ENCODE measurements around the gene MBD3.
"Not testable (repeated sequence)": the region's sequence is repeated elsewhere in the genome, so short reads cannot be mapped to it uniquely, and the experiment has no call there.

Gene MBD3, protein sequence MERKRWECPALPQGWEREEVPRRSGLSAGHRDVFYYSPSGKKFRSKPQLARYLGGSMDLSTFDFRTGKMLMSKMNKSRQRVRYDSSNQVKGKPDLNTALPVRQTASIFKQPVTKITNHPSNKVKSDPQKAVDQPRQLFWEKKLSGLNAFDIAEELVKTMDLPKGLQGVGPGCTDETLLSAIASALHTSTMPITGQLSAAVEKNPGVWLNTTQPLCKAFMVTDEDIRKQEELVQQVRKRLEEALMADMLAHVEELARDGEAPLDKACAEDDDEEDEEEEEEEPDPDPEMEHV

DNA sequence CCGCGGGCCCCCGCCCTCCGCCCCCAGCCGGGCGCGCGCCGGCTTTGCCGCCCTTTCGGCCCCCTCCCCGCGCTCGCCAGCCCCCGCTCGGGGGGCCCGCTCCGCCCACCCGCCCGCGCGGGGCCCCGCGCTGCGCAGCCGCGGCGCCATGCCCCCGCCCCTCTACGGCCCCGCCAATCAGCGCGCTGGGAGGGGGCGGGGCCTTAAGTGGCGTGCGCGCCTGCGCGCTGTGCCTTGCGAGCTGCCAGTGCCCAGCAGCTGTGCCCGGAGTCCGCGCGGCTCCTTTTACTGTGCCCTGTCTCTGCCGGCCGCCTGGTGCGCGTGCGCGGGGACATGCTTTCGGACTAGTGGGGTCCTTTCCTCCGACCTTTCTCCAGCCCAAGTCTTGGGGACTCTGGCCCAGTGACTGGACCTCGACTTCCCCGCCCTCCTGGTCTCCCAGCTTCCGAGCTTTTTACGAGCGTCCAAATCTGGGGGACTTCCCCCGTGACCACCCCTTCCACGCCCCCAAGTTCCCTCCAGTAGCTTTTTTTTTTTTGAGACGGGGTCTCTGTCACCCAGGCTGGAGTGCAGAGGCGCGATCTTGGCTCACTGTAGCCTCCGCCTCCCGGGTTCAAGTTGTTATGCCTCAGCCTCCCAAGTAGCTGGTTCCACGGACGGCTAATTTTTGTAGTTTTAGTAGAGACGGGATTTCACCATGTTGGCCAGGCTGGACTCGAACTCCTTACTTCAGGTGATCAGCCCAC lies at the start of gene MBD3:
Gene MBD3 (minus strand): TSS at position 111 of the 746 bp plus-strand sequence. CDS start 234 bp downstream, outside the sequence.
- DNase-seq: peak; percentile 91

DNA sequence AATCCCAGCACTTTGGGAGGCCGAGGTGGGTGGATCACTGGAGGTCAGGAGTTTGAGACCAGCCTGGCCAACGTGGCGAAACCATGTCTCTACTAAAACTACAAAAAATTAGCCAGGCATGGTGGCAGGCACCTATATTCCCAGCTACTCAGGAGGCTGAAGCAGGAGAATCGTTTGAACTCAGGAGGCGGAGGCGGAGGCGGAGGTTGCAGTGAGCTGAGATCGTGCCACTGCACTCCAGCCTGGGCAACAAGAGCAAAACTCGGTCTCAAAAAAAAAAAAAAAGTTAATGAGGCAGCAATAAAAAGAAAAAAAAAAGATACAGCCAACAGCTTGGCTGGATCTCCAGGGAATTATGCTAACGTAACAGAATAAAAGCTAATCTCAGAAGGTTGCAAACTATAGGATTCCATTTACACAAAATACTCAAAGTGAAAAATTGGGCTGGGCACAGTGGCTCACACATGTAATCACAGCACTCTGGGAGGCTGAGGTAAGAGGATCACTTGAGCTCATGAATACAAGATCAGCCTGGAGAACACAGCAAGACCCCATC lies 48.3 kb upstream of the MBD3 start:
- DNase-seq: not testable (repeated sequence)

DNA sequence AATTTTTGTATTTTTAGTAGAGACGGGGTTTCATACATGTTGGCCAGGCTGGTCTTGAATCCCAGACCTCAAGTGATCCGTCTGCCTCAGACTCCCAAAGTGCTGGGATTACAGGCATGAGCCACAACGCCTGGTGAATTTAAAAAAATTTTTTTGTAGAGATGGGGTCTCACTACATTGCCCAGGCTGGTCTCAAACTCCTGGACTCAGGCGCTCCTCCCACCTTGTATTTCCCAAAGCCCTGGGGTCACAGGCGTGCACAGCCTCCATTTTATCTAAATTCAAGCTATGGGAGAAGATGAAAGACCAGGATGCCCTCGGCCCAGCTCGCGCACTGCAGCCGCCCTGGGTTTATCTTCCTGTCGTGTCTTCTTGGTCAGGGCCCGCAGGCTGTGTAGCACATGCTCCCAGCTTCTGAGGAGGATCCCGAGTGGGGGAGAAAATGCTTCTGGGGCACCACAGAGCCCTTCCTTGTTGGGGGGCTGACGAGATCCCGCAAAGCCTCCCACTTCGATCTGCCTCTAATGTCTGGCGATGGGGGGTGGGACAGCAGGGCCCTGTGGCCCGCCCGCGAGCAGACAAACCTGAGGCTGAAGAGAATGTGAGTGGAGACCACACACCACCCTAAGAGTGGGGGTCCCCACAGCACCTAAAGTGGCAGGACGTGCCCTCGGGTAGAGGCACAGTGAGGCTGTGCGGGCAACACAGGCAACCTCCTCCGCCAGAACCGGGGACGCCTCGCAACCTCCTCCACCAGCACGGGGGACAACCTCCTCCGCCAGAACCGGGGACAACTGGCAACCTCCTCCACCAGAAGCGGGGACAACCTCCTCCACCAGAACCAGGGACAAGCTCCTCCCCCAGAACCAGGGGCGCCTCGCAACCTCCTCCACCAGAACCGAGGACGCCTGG lies 43.9 kb upstream of the MBD3 start:
- no peak for DNase-seq

DNA sequence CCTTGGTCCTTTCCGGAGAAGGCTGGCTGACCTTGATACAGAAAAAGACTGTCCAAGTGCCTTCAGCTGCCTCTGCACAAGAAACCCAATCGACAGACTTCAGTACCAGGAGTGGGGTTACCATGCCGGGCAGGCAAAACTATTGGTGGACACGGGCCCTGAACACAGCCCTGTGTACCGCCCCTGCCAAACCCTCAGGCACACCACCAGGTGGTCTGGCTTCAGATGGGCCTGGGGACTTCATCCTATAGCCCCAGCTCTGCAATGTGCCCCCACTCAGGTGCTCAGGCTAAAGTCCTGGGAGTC lies 42.2 kb upstream of the MBD3 start:
- DNase-seq: no peak

DNA sequence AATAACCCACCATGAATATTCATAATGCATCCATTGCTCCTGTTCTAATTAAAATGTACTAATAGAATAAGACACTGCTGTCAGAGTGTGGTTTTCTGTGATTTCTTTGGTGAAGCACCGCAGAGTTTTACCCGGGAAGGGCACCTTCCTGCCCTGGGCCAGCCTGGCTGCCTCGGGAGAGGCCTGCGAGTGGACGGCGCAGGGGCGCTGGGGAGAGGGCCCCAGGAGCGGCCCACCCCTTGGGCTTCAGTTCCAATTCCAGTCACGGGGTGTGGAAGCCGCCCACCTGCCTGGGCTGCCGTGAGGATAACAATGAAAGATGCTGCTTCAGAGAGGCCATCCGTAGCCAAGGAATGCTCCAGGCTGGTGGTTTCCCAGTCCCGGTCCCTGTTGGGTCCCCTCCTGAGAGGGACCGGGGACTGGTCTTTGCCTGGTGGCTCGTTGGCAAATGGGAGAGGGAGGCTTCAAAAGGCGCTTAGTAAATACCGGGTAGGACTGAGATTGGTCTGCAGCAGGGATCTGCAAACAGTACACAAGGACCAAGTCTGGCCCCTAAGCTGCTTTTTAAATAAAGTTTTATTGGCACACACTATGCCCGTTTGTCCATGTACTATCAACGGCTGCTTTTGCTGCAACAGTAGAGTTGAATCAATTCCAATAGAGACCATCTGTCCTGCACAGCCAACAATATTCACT lies 41.7 kb upstream of the MBD3 start:
- DNase-seq: no peak

DNA sequence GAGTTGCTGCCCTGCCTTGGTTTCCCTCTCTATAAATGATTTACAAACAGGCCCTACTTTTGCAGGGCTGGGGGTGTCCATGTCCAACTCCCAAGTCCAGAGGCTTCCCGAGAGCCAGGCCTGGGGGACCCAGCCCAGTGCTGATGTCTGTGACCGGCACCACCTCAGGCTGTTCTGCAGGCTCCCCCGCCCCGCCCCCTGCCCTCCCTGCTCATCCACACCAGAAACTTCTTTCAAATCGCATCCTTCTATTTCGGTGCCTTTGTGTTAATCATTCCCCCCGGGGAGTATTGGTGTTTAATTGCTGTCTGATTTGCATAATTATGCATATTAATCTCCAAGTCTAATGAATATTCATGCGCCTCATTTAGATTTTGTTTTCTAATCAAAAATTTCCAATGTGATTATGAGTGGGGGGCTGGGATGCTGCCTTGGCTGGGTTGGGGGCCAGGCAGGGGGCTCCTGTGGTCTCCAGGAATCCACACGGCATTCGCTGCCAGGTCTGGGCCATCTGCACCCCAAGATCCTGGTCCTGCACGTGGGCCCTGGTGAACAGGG lies 40.7 kb upstream of the MBD3 start:
- DNase-seq: no peak

DNA sequence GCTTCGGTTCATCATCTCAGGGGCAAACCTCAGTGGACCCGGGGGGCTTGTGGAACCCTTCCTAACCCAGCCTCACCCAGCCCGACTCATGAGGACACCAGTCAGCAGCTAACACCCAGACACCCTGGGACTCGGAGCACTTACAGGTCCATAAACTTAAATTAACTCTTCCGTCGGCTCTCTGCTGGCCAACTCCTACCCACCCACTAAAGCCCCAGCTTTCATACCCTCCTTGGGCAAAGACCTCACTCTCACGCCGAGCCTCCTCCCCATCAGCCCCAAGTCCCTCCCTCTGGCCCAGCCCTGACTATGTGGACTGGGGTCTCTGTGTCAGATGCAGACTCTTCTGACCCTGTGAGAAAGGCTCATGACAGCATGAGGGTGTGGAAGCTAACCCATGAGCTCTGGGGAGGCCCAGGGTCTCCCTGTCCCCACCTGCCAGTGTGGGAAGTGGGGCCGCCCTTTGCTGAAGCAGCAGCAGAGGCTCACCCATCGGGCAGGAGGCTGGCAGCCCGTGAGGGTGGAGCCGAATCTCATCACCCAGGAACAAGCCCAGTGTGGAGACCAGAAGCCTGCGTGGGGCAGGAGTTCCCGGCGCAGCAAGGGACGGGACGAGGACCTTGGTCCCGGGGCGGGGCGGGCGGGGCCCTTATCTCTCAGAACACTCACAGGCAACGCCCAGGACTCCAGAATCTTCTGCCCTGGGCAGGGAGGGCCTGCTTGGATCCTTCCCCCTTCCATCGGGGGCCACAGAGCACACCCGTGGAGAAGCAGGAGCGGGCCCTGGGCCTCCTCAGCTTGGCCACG lies 40.0 kb upstream of the MBD3 start:
- no peak for DNase-seq

DNA sequence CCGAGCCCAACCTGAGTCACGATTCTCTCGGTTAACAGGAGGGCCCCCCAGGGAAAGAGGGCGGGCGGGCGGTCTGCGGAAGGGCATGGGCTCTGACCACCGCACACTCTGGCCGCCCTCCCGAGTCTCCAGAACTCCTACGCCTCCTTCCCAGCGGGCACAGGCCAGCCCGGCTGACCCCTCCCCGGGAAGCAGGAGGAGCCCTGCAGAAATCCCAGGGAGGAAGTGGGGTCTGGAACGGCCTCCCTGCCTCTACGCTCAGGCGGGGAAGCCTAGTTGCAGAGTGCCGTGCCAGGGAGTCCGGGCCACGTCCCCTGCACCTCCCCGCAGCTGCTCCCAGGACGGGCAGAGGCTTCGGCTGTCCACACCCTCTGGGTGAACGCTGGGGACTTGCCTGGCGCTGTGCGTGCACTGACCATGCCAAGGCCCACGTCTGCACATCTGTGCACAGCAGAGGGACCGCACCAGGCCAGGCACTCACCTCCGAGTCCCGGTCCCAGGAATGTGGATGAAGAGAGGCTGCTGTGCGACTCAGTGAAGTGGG lies 39.0 kb upstream of the MBD3 start:
- no peak for DNase-seq

DNA sequence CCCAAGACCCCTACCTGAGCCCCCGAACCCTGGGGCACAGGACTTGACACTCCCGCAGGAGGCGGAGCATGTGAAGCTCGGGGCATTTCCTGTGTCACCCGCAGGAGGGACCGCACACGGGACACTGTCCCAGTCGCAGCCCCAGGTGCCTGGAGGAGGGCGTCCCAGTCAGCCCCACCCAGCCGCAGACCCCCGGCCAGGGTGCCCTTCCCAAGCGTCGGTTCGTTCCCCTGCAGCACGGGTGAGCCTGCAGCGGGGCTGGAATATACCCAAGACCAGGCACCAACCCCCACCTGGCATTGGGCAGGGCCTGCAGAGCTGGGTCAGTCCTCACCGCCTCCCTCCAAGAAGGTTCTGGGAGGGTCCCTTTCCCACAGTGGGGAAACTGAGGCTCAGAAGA lies 38.1 kb upstream of the MBD3 start:
- DNase-seq: no peak

DNA sequence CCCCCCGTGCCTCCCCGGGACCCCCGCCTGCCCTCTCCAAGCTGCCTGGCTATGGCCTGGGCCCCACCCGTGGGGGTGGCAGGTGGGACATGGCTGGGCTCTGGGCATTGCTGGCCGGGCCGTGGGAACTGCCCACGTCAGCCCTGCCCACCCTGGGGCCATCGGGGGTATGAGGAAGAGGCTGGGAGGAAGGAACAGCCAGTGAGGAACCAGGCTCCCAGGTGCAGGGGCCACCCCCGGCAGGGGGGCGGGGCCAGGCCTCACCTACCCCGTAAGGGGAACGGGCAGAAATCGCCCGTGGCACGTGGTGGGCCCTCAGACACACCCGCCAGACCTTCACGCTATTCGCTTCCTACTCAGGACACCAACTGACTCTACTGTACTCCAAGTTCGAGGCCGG lies 37.3 kb upstream of the MBD3 start:
- DNase-seq: no peak

DNA sequence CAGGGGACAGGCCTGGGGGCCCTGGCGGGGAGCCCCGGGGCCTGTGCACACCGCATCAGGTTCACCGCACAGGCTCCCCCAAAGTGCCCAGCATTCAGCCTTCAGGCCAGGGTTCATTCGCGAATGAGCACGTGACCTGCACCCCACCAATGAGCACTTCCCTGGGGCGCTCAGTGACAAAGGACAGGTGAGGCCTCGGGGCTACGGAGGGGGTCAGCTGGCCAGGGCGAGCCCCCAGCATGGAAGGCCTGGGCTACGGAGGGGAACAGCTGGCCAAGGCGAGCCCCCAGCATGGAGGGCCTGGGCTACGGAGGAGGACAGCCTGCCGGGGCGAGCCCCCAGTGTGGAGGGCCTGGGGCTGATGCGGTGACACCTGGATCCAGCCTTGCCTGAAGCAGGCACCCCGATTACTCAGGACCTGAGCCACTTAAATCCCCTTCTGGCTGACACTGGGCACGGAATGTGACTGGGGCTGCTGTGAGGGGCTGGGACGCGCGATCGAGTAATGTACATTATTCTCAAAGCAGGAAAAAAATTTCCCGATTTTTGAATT lies 36.7 kb upstream of the MBD3 start:
- DNase-seq: no peak

DNA sequence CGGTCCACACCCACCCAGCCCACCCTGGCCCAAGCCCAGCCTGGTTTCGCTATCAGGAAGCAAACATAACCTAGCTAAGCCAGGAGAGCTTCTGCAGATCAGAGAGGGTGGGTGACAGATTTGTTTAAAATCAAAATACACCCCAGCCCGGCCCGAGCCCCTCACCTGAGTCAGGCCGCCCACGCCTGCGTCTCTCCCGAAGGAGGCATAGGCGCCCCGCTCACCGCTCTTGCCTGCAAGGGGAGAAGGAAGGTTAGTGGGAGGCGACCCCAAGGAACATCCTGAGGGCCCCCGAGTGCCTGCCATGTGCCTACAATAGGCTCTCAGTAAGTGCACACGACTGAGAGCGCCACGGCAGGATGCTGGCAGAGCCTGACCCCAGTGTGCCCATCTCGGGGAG lies 34.5 kb upstream of the MBD3 start:
- DNase-seq: no peak

DNA sequence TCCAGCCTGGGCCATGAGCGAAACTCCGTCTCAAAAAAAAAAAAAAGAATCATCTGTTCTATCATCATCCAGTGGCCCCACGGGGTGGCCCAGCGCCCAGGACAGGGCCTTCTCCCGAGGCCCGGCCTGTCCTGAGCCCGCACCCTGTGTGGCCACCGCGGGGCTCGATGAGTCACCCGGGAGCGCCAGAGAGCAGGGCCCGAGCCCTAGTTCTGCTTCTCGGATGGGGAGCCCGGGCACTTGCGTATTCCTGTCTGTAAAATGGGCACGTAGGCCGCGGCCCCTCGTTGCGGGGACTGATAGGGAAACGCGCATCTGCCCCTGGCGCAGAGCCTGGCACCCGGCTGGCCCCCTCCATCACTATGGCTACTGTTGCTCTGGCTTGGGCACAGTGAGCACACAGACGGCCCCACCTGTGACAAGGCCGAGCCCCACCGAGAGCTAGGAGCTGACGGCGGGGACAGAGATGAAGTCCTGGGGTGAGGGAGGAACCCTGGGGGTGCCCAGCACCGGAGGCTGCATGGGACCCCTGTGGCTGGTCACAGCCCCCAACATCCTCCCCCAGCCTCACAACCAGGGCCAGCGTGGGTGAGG lies 33.8 kb upstream of the MBD3 start:
- DNase-seq: no peak

DNA sequence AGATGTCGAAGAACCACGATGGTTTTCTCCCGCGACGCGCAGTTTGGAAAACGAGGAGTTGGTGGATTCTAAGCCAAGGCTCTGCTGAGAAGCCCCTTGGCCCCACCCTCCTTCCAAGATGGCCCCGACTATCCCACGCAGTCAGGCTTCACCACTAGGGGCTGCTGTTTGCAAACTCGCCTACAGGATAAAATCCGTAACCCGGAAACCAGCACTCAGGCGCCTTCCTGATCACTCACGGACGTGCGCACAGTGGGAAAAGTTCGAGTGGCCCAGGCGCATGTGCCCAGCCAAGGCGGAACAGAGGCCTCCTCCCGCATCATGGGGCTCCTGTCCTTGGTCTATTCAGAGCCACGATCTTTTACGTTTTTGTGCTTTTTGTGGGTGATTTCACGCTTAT lies 31.8 kb upstream of the MBD3 start:
- no peak for DNase-seq

DNA sequence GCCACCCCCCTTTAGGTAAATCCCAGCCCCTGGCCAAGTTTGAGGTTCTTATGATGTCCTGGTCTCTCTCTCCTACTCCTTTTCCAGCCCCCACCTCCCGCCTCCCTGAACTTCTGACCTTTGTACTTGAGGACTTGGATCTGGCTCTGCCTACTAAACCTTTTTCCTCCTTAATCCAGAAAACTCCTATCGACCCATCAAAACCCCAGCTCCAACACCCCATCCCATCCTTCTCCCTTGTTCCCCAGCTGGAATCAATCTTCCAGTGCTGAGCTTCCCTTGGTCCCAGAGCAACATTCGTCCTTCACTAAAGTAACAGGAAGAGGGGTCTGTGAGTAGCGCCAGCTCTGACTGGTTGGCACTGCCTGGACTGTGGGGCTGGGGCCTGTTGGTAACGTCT lies 29.9 kb upstream of the MBD3 start:
- no peak for DNase-seq

DNA sequence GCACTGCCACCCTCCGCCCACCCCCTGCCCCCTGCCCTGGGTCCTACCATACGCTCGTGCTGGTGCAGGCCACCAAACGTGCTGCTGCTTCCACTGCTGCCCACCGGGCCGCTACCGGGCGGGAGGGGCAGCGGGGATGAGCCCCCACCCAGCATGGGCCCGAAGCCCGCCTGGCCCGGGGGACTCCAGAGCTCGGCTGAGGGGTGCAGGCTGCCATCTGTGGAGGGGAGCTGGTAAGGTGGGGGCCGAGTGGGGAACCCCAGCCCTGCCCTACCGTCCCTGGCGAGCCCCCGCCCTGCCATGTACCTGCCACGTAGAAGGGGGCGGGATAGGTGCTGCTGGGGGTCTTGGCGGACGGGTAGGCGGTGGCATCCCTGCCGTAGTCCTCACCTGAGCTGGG lies 29.3 kb upstream of the MBD3 start:
- no peak for DNase-seq

DNA sequence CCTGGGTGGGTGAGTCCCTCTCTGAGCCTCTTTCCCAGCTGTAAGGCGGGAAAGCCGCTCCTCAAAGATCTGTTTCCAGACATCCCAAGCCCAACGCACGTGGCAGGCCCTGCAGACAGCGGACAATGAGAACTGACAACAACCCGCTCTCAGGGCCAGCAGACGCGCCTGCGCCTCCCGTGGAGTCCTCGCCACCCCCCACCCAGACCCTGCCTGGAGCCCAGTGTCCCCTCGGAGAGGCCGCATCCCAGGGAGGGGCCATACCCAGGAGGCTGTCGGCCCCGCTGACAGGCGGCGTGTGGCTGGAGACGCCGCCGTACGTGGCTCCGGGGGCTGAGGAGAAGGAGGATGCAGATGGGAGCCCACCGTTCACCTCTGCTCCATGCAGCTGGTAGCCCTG lies 28.9 kb upstream of the MBD3 start:
- DNase-seq: no peak

DNA sequence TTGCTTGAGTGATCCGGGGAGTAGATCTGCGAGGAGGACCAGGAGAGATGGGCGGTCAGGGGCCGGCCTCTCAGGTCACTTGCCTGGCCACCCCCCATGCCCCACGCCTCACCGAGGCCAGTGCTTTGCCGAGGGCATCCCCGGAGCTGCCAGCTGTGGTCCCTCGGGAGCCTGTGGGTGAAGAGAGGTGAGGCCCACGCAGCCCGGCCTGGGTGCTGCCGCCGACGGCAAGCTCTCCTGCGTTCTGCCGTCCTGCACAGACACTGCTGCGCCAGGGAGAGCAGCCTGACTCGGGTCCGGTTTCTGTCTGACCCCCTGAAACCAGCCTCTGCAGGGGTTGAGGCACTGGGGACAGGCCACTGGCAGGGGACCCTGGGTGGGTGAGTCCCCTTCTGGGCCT lies 28.4 kb upstream of the MBD3 start:
- no peak for DNase-seq

DNA sequence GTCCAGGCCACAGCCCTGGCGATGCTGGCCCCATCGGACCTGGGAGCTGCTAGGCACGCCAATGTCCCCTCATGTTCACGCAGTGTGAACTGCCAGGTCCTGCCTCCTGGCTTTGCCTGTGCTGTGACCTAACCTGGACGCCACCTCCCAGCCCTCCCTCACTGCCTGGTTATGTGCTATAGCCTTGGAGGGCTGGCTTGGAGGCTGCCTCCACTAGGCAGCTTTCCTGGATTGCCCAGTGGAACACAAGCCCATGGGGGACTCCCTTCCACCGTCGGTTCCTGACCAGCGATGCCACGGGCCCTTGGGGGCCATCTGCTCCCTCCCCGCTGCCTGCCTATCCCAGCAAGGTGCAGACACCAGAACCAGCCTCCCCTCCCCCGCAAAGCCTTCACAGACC lies 27.8 kb upstream of the MBD3 start:
- no peak for DNase-seq

DNA sequence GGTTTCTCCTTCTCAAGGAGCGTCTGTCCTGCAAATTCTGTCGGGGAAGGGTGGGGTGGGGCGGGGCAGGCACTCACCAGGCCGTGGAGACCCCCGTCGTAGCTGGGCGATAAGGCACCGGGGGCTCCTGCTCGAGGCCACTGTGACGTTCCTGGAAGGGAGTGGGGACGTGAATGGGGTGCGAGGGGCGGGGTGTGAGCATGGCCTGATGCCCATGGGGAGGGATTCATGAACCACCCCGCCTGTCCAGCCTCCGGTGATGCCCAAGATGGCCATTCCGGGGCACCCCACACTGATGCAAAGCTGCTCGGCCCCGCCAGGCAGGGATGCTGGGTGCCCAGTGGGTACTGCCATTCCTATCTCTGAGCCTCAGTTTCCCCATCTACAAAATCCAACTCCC lies 27.0 kb upstream of the MBD3 start:
- DNase-seq: no peak

DNA sequence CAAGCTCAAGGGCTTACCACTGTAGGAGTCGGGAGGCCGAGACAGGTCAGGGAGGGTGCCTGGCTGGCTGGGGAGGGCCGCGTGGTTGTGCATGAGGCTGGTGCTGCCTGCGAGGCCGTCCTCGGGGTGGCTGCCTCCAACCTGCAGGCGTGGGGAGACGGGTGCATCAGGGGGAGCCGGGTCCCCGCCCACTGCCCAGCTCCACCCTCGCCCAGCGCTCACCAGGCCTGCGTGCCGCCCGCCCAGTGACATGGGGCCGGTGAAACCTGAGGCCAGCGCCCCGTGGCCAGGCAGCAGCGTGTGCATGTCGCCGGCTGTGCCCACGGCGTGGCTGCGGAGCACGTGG lies 26.4 kb upstream of the MBD3 start:
- DNase-seq: no peak
